ENCODE measurements around the gene DHX15.

GRCh38 chr4:24598025-24598424, 13.7 kb upstream of the DHX15 start:
- TF ChIP-seq CTCF (IDR thresholded peaks at IDR 0.05) (no peak), POLR2A (IDR thresholded peaks at IDR 0.05) (no peak)

Data from testis (tissue), 2 donors.